ENCODE measurements around the gene IGF2.

DNA sequence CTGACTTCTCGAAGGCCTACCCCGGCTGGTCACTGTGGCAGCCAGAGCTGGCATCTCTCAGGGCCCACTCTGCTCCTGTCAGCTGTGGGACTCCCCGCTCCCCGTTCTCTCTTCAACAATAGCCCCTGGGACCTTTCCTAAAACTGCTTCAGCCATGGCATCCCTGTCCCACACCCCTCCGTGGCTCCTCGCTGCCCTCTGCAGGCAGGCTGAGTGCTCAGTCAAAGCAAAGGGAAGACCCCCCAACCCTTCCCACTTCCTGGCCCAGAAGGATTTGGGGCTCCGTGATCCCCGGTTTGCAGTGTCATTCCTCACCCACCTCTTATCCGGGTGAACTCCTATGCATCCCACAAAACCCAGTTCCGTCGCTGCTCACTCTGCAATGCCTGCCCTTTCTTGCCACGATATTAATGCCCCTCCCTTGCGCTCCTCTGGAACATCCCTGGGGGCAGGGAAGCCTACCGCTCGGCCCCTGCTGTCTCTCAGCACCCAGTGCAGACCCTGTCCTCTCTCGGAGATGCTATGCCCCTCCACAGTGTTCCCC is 34.0 kb upstream of the IGF2 start:
- TF ChIP-seq ZNF248 (tag by site-specific recombination; IDR thresholded peaks at IDR 0.05) (no peak), ZNF324 (tag by site-specific recombination; IDR thresholded peaks at IDR 0.05) (no peak)
- TF ChIP-seq, protein P1, sequence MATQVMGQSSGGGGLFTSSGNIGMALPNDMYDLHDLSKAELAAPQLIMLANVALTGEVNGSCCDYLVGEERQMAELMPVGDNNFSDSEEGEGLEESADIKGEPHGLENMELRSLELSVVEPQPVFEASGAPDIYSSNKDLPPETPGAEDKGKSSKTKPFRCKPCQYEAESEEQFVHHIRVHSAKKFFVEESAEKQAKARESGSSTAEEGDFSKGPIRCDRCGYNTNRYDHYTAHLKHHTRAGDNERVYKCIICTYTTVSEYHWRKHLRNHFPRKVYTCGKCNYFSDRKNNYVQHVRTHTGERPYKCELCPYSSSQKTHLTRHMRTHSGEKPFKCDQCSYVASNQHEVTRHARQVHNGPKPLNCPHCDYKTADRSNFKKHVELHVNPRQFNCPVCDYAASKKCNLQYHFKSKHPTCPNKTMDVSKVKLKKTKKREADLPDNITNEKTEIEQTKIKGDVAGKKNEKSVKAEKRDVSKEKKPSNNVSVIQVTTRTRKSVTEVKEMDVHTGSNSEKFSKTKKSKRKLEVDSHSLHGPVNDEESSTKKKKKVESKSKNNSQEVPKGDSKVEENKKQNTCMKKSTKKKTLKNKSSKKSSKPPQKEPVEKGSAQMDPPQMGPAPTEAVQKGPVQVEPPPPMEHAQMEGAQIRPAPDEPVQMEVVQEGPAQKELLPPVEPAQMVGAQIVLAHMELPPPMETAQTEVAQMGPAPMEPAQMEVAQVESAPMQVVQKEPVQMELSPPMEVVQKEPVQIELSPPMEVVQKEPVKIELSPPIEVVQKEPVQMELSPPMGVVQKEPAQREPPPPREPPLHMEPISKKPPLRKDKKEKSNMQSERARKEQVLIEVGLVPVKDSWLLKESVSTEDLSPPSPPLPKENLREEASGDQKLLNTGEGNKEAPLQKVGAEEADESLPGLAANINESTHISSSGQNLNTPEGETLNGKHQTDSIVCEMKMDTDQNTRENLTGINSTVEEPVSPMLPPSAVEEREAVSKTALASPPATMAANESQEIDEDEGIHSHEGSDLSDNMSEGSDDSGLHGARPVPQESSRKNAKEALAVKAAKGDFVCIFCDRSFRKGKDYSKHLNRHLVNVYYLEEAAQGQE (tag by site-specific recombination; IDR thresholded peaks at IDR 0.05): no peak
- TF ChIP-seq, protein P2, sequence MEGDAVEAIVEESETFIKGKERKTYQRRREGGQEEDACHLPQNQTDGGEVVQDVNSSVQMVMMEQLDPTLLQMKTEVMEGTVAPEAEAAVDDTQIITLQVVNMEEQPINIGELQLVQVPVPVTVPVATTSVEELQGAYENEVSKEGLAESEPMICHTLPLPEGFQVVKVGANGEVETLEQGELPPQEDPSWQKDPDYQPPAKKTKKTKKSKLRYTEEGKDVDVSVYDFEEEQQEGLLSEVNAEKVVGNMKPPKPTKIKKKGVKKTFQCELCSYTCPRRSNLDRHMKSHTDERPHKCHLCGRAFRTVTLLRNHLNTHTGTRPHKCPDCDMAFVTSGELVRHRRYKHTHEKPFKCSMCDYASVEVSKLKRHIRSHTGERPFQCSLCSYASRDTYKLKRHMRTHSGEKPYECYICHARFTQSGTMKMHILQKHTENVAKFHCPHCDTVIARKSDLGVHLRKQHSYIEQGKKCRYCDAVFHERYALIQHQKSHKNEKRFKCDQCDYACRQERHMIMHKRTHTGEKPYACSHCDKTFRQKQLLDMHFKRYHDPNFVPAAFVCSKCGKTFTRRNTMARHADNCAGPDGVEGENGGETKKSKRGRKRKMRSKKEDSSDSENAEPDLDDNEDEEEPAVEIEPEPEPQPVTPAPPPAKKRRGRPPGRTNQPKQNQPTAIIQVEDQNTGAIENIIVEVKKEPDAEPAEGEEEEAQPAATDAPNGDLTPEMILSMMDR (tag by site-specific recombination; IDR thresholded peaks at IDR 0.05): no peak

All from HEK293 (cell line).